CD4-positive, alpha-beta T cell treated with Interleukin-12 subunit alpha and Interleukin-12 subunit beta, for 1 hour (primary cell): Measurements from ENCODE around the gene CFAP20DC.
"Not testable (repeated sequence)": the region's sequence is repeated elsewhere in the genome, so short reads cannot be mapped to it uniquely, and the experiment has no call there.

ENCODE experiments used
- DNase-seq: peaks from one replicate; pipeline ENCODE4 v3.0.0-alpha.2; 2020

Gene CFAP20DC

GRCh38 chr3:59049671-59050331 lies at the start of gene CFAP20DC:
Gene CFAP20DC, minus strand, starts transcription at chr3:59050025. Its CDS starts 394 bp downstream, at chr3:59049631.
- peak; percentile 91 for DNase-seq

- DNase-seq, result not testable (repeated sequence)
Observed at GRCh38 chr3:59098516-59098915, 48.7 kb upstream of the CFAP20DC start.

GRCh38 chr3:59094446-59094845 lies 44.6 kb upstream of the CFAP20DC start:
- DNase-seq, result no peak

GRCh38 chr3:59093521-59093920 lies 43.7 kb upstream of the CFAP20DC start:
- DNase-seq, result no peak

- no peak for DNase-seq
Observed at GRCh38 chr3:59088761-59089160, 38.9 kb upstream of the CFAP20DC start.

- DNase-seq, result no peak
Observed at GRCh38 chr3:59085976-59086375, 36.2 kb upstream of the CFAP20DC start.

- DNase-seq, result no peak
Observed at GRCh38 chr3:59084583-59084982, 34.8 kb upstream of the CFAP20DC start.

- DNase-seq, result no peak
Observed at GRCh38 chr3:59082106-59082505, 32.3 kb upstream of the CFAP20DC start.

GRCh38 chr3:59081071-59081470 lies 31.2 kb upstream of the CFAP20DC start:
- DNase-seq, result no peak

- no peak for DNase-seq
Observed at GRCh38 chr3:59079962-59080361, 30.1 kb upstream of the CFAP20DC start.

GRCh38 chr3:59074764-59075163 lies 24.9 kb upstream of the CFAP20DC start:
- DNase-seq, result no peak

GRCh38 chr3:59072681-59073080 lies 22.9 kb upstream of the CFAP20DC start:
- no peak for DNase-seq

GRCh38 chr3:59069838-59070237 lies 20.0 kb upstream of the CFAP20DC start:
- DNase-seq, result no peak

GRCh38 chr3:59065240-59065639 lies 15.4 kb upstream of the CFAP20DC start:
- no peak for DNase-seq

- no peak for DNase-seq
Observed at GRCh38 chr3:59064728-59065127, 14.9 kb upstream of the CFAP20DC start.

GRCh38 chr3:59064276-59064675 lies 14.5 kb upstream of the CFAP20DC start:
- no peak for DNase-seq

- no peak for DNase-seq
Observed at GRCh38 chr3:59056706-59057105, 6.9 kb upstream of the CFAP20DC start.

GRCh38 chr3:59052803-59053411 lies 3.1 kb upstream of the CFAP20DC start:
- DNase-seq, result peak; percentile 19

GRCh38 chr3:59050811-59051414 lies 1.1 kb upstream of the CFAP20DC start:
- DNase-seq, result not testable (repeated sequence)

- DNase-seq, result no peak
Observed at GRCh38 chr3:59046839-59047238, 3.0 kb downstream of the CFAP20DC start.

- no peak for DNase-seq
Observed at GRCh38 chr3:59043391-59043790, 6.4 kb downstream of the CFAP20DC start.

- DNase-seq, result no peak
Observed at GRCh38 chr3:59040902-59041301, 8.9 kb downstream of the CFAP20DC start.

- DNase-seq, result no peak
Observed at GRCh38 chr3:59027607-59028006, 22.2 kb downstream of the CFAP20DC start.

GRCh38 chr3:59023612-59024011 lies 26.2 kb downstream of the CFAP20DC start:
- DNase-seq, result no peak
